Cardiac muscle cell (in vitro differentiated cells and primary cell): ENCODE measurements around the gene GALNT10. TPM values are rescaled to one million over a fixed set of nuclear protein-coding genes. Genes with fewer than 3 reads are reported as not detected.

Experiments
- DNase-seq, 2 donors: peaks; one replicate each; pipeline versions ENCODE4 v3.0.0 to v3.0.0-alpha.2; 2010 to 2017; ENCODE audit warnings: low read depth in 1 of 2, low spot score in 1 of 2
- H3K27ac ChIP-seq: fragments of 200-600 bp; sonication (generic); 2 replicates; pipeline ENCODE4 v1.5.1; 2016
- H3K27me3 ChIP-seq: fragments of 200-600 bp; sonication (generic); 2 replicates; pipeline ENCODE4 v1.6.0; 2016; ENCODE audit warnings: control low read depth
- H3K36me3 ChIP-seq: fragments of 200-600 bp; sonication (generic); 2 replicates; pipeline ENCODE4 v1.5.1; 2016; ENCODE audit warnings: control low read depth
- H3K4me1 ChIP-seq: fragments of 200-600 bp; sonication (generic); 2 replicates; pipeline ENCODE4 v1.8.1; 2017; ENCODE audit warnings: low read depth, mild to moderate bottlenecking, mixed run types
- H3K4me3 ChIP-seq: fragments of 200-600 bp; sonication (generic); 2 replicates; pipeline ENCODE4 v1.5.1; 2016; ENCODE audit warnings: mild to moderate bottlenecking
- H3K9me3 ChIP-seq: fragments of 200-600 bp; sonication (generic); 2 replicates; pipeline ENCODE4 v1.5.1; 2017; ENCODE audit warnings: low read depth, mild to moderate bottlenecking, control low read depth
- CTCF ChIP-seq: IDR thresholded peaks from 2 replicates; pipeline ENCODE4 v1.5.1; 2012; ENCODE audit warnings: low read depth, mild to moderate bottlenecking, low read length
- polyA plus RNA-seq: library from polyadenylated mRNA; unstranded; fragments of >200 nt; fragmentation: Nextera tagmentation; extraction: Ambion mirVana; gene quantifications from 2 replicates; pipeline ENCODE4 v1.2.1, GENCODE V29; 2016
- total RNA-seq: library from RNA; depleted of rRNA; stranded (reverse); fragments of >200 nt; gene quantifications from 2 replicates; pipeline ENCODE4 v1.2.3, GENCODE V29; 2016

GALNT10 gene
- total and polyA plus RNA-seq, 2 experiments from 2014 or later, result 8.2 TPM

GRCh38 chr5:154408811-154409210 is 218.3 kb downstream of the GALNT10 start:
- peaks cover 10% of the 10 kb centered on the region for H3K4me1 ChIP-seq
- H3K27ac ChIP-seq, result no peak overlapping the region
- no peaks in the 10 kb centered on the region for H3K9me3 ChIP-seq
- H3K4me3 ChIP-seq, result no peak overlapping the region
- H3K27me3 ChIP-seq, result no peaks in the 10 kb centered on the region
- DNase-seq, result no peak
- no peaks in the 10 kb centered on the region for H3K36me3 ChIP-seq
- no peak for TF ChIP-seq CTCF

GRCh38 chr5:154409230-154409840 is 218.8 kb downstream of the GALNT10 start:
- Histone ChIP-seq H3K36me3 (no peaks in the 10 kb centered on the region), H3K4me1 (peaks cover 10% of the 10 kb centered on the region), H3K4me3 (no peak overlapping the region), H3K9me3 (no peaks in the 10 kb centered on the region), H3K27me3 (no peaks in the 10 kb centered on the region), H3K27ac (no peak overlapping the region)
- no peak for DNase-seq
- TF ChIP-seq CTCF, result no peak

DNA sequence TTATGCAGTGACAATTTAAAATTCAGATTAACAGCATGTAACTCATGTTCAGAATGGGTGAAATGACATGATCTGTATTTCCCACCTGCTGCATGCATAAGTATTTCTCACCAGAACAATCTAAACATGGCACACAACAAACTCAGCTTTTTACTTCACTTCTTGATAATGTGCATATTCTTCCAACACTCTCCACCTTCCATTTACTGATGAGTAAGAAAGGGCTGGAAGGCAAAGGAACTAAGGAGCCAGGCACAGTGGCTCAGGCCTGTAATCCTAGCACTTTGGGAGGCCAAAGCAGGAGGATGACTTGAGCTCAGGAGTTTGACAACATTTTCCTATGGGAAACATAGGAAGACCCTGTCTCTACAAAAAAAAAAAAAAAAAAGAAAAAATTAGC is 219.5 kb downstream of the GALNT10 start:
- TF ChIP-seq CTCF, result no peak

GRCh38 chr5:154410786-154411185 is 220.3 kb downstream of the GALNT10 start:
- no peak for DNase-seq
- Histone ChIP-seq H3K9me3 (no peaks in the 10 kb centered on the region), H3K36me3 (no peaks in the 10 kb centered on the region), H3K4me3 (no peak overlapping the region), H3K4me1 (peaks cover under 1% of the 10 kb centered on the region), H3K27me3 (no peaks in the 10 kb centered on the region), H3K27ac (no peak overlapping the region)
- TF ChIP-seq CTCF, result no peak

More for the DNA sequence above, 219.5 kb downstream of the GALNT10 start:
- Histone ChIP-seq H3K4me3 (no peak overlapping the region), H3K9me3 (no peaks in the 10 kb centered on the region), H3K36me3 (no peaks in the 10 kb centered on the region), H3K27me3 (no peaks in the 10 kb centered on the region), H3K27ac (no peak overlapping the region), H3K4me1 (peaks cover 6% of the 10 kb centered on the region)
- DNase-seq, result no peak

DNA sequence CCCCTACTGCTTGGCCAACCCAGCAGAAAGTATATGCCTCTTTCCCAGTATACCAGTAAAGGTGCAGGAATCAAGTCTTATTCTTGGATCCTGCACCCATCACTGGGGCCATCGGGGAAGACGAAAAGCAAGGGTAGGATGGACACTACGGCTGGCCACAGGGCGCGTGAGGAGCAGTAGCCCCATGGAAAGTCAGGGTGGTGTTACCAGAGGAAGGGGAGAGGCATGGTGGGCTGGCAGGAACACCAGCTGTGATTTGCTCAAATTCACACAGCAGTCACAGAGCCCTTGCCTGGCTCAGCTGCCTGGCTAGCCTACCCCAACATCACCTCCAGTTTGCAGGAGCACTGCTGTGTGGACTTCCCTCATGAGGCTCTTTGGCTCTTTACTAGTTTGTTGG is 220.8 kb downstream of the GALNT10 start:
- no peak for TF ChIP-seq CTCF
- Histone ChIP-seq H3K4me3 (no peak overlapping the region), H3K27me3 (no peaks in the 10 kb centered on the region), H3K36me3 (no peaks in the 10 kb centered on the region), H3K4me1 (no peaks in the 10 kb centered on the region), H3K9me3 (no peaks in the 10 kb centered on the region), H3K27ac (no peak overlapping the region)
- DNase-seq, result no peak
